Activated CD4-positive, alpha-beta T cell treated with anti-CD3 and anti-CD28 coated beads for 36 hours (primary cell): Measurements from ENCODE around the gene CSAG2. TPM values are rescaled to one million over a fixed set of nuclear protein-coding genes. Genes with fewer than 3 reads are reported as not detected.
"Not testable (repeated sequence)": the region's sequence is repeated elsewhere in the genome, so short reads cannot be mapped to it uniquely, and the experiment has no call there.

ENCODE experiments used
- ATAC-seq: fragments of 200-7000 bp; cut with Tn5 transposase; one replicate; pipeline ENCODE4 v1.10.0; 2021; ENCODE audit warnings: mild to moderate bottlenecking, moderate library complexity
- CTCF ChIA-PET: fragments of 350-600 bp; sonication (Branson Sonifier 250); formaldehyde crosslinking; loops from one replicate; lab custom pipeline; 2021; ENCODE audit warnings: antibody characterized with exemption; lab: Charles Lee
- POLR2A ChIA-PET: fragments of 350-600 bp; sonication (Branson Sonifier 250); formaldehyde crosslinking; loops from one replicate; lab custom pipeline; 2021; ENCODE audit warnings: antibody characterized with exemption, inconsistent platforms; lab: Charles Lee
- DNase-seq: peaks from one replicate; pipeline ENCODE4 v3.0.0-alpha.2; 2020
- H3K27ac Mint-ChIP-seq: one replicate; pipeline ENCODE4 v1.8.0; 2021; ENCODE audit warnings: mixed read lengths
- H3K27me3 Mint-ChIP-seq: one replicate; pipeline ENCODE4 v1.8.0; 2021; ENCODE audit warnings: mixed read lengths
- H3K36me3 Mint-ChIP-seq: one replicate; pipeline ENCODE4 v1.8.0; 2021; ENCODE audit warnings: low read depth, mixed read lengths
- H3K4me1 Mint-ChIP-seq: one replicate; pipeline ENCODE4 v1.8.0; 2021; ENCODE audit warnings: mixed read lengths
- H3K4me3 Mint-ChIP-seq: one replicate; pipeline ENCODE4 v1.8.0; 2021; ENCODE audit warnings: mild to moderate bottlenecking, moderate library complexity, mixed read lengths
- H3K9me3 Mint-ChIP-seq: one replicate; pipeline ENCODE4 v1.8.0; 2021; ENCODE audit warnings: low read depth, mixed read lengths
- intact Hi-C, 2 experiments: fragments of 100-400 bp; cut with DNase I in 1 of 2; cut with micrococcal nuclease in 1 of 2; formaldehyde crosslinking; loops; one replicate each; pipeline versions ENCODE4 v1.14.2 to v1.15.1; 2022 to 2024; cut with DNase I, micrococcal nuclease
- total RNA-seq, 2 experiments: library from RNA; stranded (reverse); gene quantifications; one replicate each; pipeline ENCODE4 v1.2.3, GENCODE V29; 2021

CSAG2 gene
- under 1 TPM in 1 of 2 experiments, not detected in 1; 0.23 TPM for total RNA-seq

GRCh38 chrX:152709173-152709572, at the start of gene CSAG2:
Gene CSAG2 (minus strand): TSS chrX:152709273. CDS start chrX:152709112, 161 bp downstream.
- H3K4me1 Mint-ChIP-seq, CTCF ChIA-PET, ATAC-seq, H3K9me3 Mint-ChIP-seq, H3K36me3 Mint-ChIP-seq, H3K4me3 Mint-ChIP-seq, intact Hi-C loops, DNase-seq, POLR2A ChIA-PET, H3K27me3 Mint-ChIP-seq, H3K27ac Mint-ChIP-seq: not testable (repeated sequence)

GRCh38 chrX:152754871-152755270, 45.8 kb upstream of the CSAG2 start:
- H3K9me3 Mint-ChIP-seq, H3K4me3 Mint-ChIP-seq, H3K27me3 Mint-ChIP-seq, H3K36me3 Mint-ChIP-seq, DNase-seq, ATAC-seq, CTCF ChIA-PET, H3K27ac Mint-ChIP-seq, H3K4me1 Mint-ChIP-seq, POLR2A ChIA-PET, intact Hi-C loops: not testable (repeated sequence)

GRCh38 chrX:152753686-152754650, 44.9 kb upstream of the CSAG2 start, which contains the start of gene MAGEA2:
Gene MAGEA2 (minus strand): TSS chrX:152753842. CDS start chrX:152751363, 2,479 bp downstream.
- DNase-seq, ATAC-seq, CTCF ChIA-PET, H3K9me3 Mint-ChIP-seq, H3K4me1 Mint-ChIP-seq, H3K4me3 Mint-ChIP-seq, intact Hi-C loops, H3K27ac Mint-ChIP-seq, H3K36me3 Mint-ChIP-seq, H3K27me3 Mint-ChIP-seq, POLR2A ChIA-PET: not testable (repeated sequence)

- ATAC-seq = no peak
- ChIA-PET CTCF (no interaction called here), POLR2A (no interaction called here)
- H3K4me1 Mint-ChIP-seq = no peaks in the 10 kb centered on the region
- intact Hi-C loops = no loop called here
- no peaks in the 10 kb centered on the region for H3K27me3 Mint-ChIP-seq
- no peak for DNase-seq
- H3K9me3 Mint-ChIP-seq = no peaks in the 10 kb centered on the region
- H3K27ac Mint-ChIP-seq = no peak overlapping the region
- no peaks in the 10 kb centered on the region for H3K36me3 Mint-ChIP-seq
- no peak overlapping the region for H3K4me3 Mint-ChIP-seq
Measured at GRCh38 chrX:152738560-152738959, 29.5 kb upstream of the CSAG2 start.

- CTCF ChIA-PET, H3K36me3 Mint-ChIP-seq, H3K9me3 Mint-ChIP-seq, H3K27ac Mint-ChIP-seq, H3K4me1 Mint-ChIP-seq, H3K27me3 Mint-ChIP-seq, H3K4me3 Mint-ChIP-seq, intact Hi-C loops, ATAC-seq, POLR2A ChIA-PET, DNase-seq: not testable (repeated sequence)
Measured at GRCh38 chrX:152736528-152736927, 27.5 kb upstream of the CSAG2 start.

- no peak overlapping the region for H3K27ac Mint-ChIP-seq
- CTCF ChIA-PET = no interaction called here
- ATAC-seq = no peak
- no peaks in the 10 kb centered on the region for H3K9me3 Mint-ChIP-seq
- H3K27me3 Mint-ChIP-seq = no peaks in the 10 kb centered on the region
- H3K4me1 Mint-ChIP-seq = no peaks in the 10 kb centered on the region
- no peak overlapping the region for H3K4me3 Mint-ChIP-seq
- DNase-seq = no peak
- no peaks in the 10 kb centered on the region for H3K36me3 Mint-ChIP-seq
- intact Hi-C loops = no loop called here
- POLR2A ChIA-PET = no interaction called here
Measured at GRCh38 chrX:152735860-152736511, 26.9 kb upstream of the CSAG2 start.

GRCh38 chrX:152735101-152735500, 26.0 kb upstream of the CSAG2 start:
- no peak for ATAC-seq
- no peak for DNase-seq
- intact Hi-C loops = no loop called here
- Mint-ChIP-seq H3K27ac (no peak overlapping the region), H3K4me1 (no peaks in the 10 kb centered on the region), H3K4me3 (no peak overlapping the region), H3K27me3 (no peaks in the 10 kb centered on the region), H3K36me3 (no peaks in the 10 kb centered on the region), H3K9me3 (no peaks in the 10 kb centered on the region)
- ChIA-PET CTCF (no interaction called here), POLR2A (no interaction called here)

- H3K27ac Mint-ChIP-seq, POLR2A ChIA-PET, H3K27me3 Mint-ChIP-seq, intact Hi-C loops, DNase-seq, H3K36me3 Mint-ChIP-seq, CTCF ChIA-PET, H3K4me1 Mint-ChIP-seq, H3K9me3 Mint-ChIP-seq, H3K4me3 Mint-ChIP-seq, ATAC-seq: not testable (repeated sequence)
Measured at GRCh38 chrX:152734143-152734858, 25.2 kb upstream of the CSAG2 start.

- H3K9me3 Mint-ChIP-seq = no peaks in the 10 kb centered on the region
- CTCF ChIA-PET = no interaction called here
- no peak for DNase-seq
- ATAC-seq = no peak
- no peak within 1 kb of the TSS for H3K27ac Mint-ChIP-seq
- POLR2A ChIA-PET = no interaction called here
- no peaks in the 10 kb centered on the region for H3K4me1 Mint-ChIP-seq
- H3K36me3 Mint-ChIP-seq = no peaks in the 10 kb centered on the region
- H3K4me3 Mint-ChIP-seq = no peak within 1 kb of the TSS
- intact Hi-C loops = no loop called here
- H3K27me3 Mint-ChIP-seq = no peaks in the 10 kb centered on the region
Measured at GRCh38 chrX:152733261-152733975, 24.3 kb upstream of the CSAG2 start, which contains the start of the genes CSAG1 and MAGEA12. Gene CSAG1 (minus strand): TSS chrX:152733721. CDS start chrX:152732460, 1,261 bp downstream. Gene MAGEA12 (plus strand): TSS chrX:152733757. CDS start chrX:152736162, 2,405 bp downstream.

GRCh38 chrX:152725409-152725808, 16.3 kb upstream of the CSAG2 start:
- H3K36me3 Mint-ChIP-seq = no peaks in the 10 kb centered on the region
- ATAC-seq = no peak

More at GRCh38 chrX:152725409-152725808, 16.3 kb upstream of the CSAG2 start:
- no peaks in the 10 kb centered on the region for H3K4me1 Mint-ChIP-seq
- ChIA-PET POLR2A (no interaction called here), CTCF (no interaction called here)
- DNase-seq = no peak
- peaks cover 2% of the 10 kb centered on the region for H3K27me3 Mint-ChIP-seq
- intact Hi-C loops = no loop called here
- H3K27ac Mint-ChIP-seq = no peak overlapping the region
- H3K4me3 Mint-ChIP-seq = no peak overlapping the region
- no peaks in the 10 kb centered on the region for H3K9me3 Mint-ChIP-seq
